ENCODE data around the gene TMEM187. TPM values are rescaled to one million over a fixed set of nuclear protein-coding genes. Genes with fewer than 3 reads are reported as not detected.

Gene TMEM187
- total RNA-seq, 1 donor, result 7.5 TPM

GRCh38 chrX:153999359-154000037 lies 26.9 kb downstream of the TMEM187 start:
- TF ChIP-seq, protein P1, sequence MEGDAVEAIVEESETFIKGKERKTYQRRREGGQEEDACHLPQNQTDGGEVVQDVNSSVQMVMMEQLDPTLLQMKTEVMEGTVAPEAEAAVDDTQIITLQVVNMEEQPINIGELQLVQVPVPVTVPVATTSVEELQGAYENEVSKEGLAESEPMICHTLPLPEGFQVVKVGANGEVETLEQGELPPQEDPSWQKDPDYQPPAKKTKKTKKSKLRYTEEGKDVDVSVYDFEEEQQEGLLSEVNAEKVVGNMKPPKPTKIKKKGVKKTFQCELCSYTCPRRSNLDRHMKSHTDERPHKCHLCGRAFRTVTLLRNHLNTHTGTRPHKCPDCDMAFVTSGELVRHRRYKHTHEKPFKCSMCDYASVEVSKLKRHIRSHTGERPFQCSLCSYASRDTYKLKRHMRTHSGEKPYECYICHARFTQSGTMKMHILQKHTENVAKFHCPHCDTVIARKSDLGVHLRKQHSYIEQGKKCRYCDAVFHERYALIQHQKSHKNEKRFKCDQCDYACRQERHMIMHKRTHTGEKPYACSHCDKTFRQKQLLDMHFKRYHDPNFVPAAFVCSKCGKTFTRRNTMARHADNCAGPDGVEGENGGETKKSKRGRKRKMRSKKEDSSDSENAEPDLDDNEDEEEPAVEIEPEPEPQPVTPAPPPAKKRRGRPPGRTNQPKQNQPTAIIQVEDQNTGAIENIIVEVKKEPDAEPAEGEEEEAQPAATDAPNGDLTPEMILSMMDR (IDR thresholded peaks at IDR 0.05; ENCODE audit: insufficient read depth, low read length), result no peak
- H3K4me3 ChIP-seq (ENCODE audit: low read depth, low read length), result no peak overlapping the region
- no peak for DNase-seq (ENCODE audit: low read depth)

GRCh38 chrX:154000051-154000450 lies 27.5 kb downstream of the TMEM187 start:
- TF ChIP-seq, protein P1 (IDR thresholded peaks at IDR 0.05; ENCODE audit: insufficient read depth, low read length), result no peak
- no peak overlapping the region for H3K4me3 ChIP-seq (ENCODE audit: low read depth, low read length)
- DNase-seq (ENCODE audit: low read depth), result no peak

- TF ChIP-seq, protein P1 (IDR thresholded peaks at IDR 0.05; ENCODE audit: insufficient read depth, low read length), result no peak
- DNase-seq (ENCODE audit: low read depth), result peak; percentile 75
- H3K4me3 ChIP-seq (ENCODE audit: low read depth, low read length), result no peak overlapping the region
Observed at GRCh38 chrX:154002215-154002719, 29.7 kb downstream of the TMEM187 start.

- TF ChIP-seq, protein P1 (IDR thresholded peaks at IDR 0.05; ENCODE audit: insufficient read depth, low read length), result no peak
- no peak for DNase-seq (ENCODE audit: low read depth)
Observed at GRCh38 chrX:154004315-154004714, 31.8 kb downstream of the TMEM187 start.

GRCh38 chrX:154006947-154007346 lies 34.4 kb downstream of the TMEM187 start:
- TF ChIP-seq, protein P1 (IDR thresholded peaks at IDR 0.05; ENCODE audit: insufficient read depth, low read length), result no peak
- no peak overlapping the region for H3K4me3 ChIP-seq (ENCODE audit: low read depth, low read length)
- no peak for DNase-seq (ENCODE audit: low read depth)

More at GRCh38 chrX:154004315-154004714, 31.8 kb downstream of the TMEM187 start:
- no peak overlapping the region for H3K4me3 ChIP-seq (ENCODE audit: low read depth, low read length)

DNA sequence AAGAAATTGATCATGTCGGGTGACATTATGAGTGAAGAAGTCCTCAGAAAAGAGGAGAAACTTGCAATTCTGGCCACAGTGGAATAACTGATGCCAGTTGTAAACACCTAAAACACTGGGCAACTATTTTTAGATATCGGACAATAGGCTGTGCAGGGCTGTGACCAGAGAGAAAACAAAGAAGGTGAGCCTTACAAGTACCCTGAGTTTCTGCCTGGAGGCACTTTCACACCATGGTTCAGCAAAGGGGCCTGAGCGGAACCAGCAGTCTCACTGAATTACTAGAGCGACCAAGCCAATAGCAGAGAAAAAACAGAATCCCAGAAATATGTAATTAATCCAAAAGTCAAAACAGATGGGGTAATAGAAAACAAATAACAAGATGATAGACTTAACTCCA lies 36.0 kb downstream of the TMEM187 start:
- H3K4me3 ChIP-seq (ENCODE audit: low read depth, low read length), result no peak overlapping the region
- DNase-seq (ENCODE audit: low read depth), result no peak
- TF ChIP-seq, protein P1 (IDR thresholded peaks at IDR 0.05; ENCODE audit: insufficient read depth, low read length), result no peak

Measured in fibroblast of the aortic adventitia (primary cell).